ENCODE data around the gene GCC2.
"Not testable (repeated sequence)": the region's sequence is repeated elsewhere in the genome, so short reads cannot be mapped to it uniquely, and the experiment has no call there.

Gene GCC2

DNA sequence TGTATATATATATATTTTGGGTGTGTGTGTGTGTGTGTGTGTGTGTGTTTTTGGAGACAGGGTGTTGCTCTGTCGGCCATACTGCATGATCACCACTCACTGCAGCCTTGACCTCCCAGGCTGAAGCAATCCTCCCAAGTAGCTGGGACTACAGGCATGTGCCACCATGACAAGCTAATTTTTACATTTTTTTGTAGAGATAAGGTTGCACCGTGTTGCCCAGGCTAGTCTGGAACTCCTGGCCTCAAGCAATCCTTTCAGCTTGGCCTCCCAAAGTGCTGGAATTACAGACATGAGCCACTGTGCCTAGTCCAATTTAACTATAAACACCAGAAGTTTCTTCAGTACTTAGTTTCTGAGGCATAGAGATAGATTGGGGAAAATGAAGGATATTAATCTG, 103.6 kb downstream of the GCC2 start:
- H3K4ac ChIP-seq (ENCODE audit: low read depth, low read length), result no peak overlapping the region
- H3K4me1 ChIP-seq (ENCODE audit: control insufficient read depth, low read depth, low read length), result peaks cover 2% of the 10 kb centered on the region
- H4K5ac ChIP-seq (ENCODE audit: low read length), result no peak overlapping the region
- no peak overlapping the region for H3K18ac ChIP-seq (ENCODE audit: low read length)
- no peak overlapping the region for H3K4me3 ChIP-seq (ENCODE audit: low read length)
- H3K4me2 ChIP-seq (ENCODE audit: low read length), result no peak overlapping the region
- no peak overlapping the region for H3K9ac ChIP-seq (ENCODE audit: low read length)
- H2BK15ac ChIP-seq (replicated peaks; ENCODE audit: low read depth), result no peak overlapping the region
- H2BK5ac ChIP-seq (ENCODE audit: low read length), result no peak overlapping the region
- no peak overlapping the region for H4K8ac ChIP-seq (ENCODE audit: low read depth, low read length)
- no peaks in the 10 kb centered on the region for H3K27me3 ChIP-seq (ENCODE audit: insufficient read depth, low read length, poor library complexity)
- H3K36me3 ChIP-seq (ENCODE audit: control insufficient read depth, insufficient read depth, low read length), result no peaks in the 10 kb centered on the region
- no peak overlapping the region for H3K23ac ChIP-seq (ENCODE audit: low read length)
- no CpG with 5 or more reads among the region's 2 CpGs for WGBS (ENCODE audit: extremely low coverage, insufficient coverage, low lambda C conversion rate)
- peaks cover 15% of the 10 kb centered on the region for H3K79me1 ChIP-seq (ENCODE audit: low read length)
- H2AK5ac ChIP-seq (ENCODE audit: low read length), result no peak overlapping the region
- no peak for DNase-seq
- peaks cover 26% of the 10 kb centered on the region for H3K79me2 ChIP-seq (ENCODE audit: control insufficient read depth, insufficient read depth, low read length)
- H3K56ac ChIP-seq (ENCODE audit: low read length), result no peak overlapping the region
- H3K27ac ChIP-seq (ENCODE audit: low read depth, low read length), result no peak overlapping the region
- H2BK120ac ChIP-seq (ENCODE audit: low read depth, low read length), result no peak overlapping the region

DNA sequence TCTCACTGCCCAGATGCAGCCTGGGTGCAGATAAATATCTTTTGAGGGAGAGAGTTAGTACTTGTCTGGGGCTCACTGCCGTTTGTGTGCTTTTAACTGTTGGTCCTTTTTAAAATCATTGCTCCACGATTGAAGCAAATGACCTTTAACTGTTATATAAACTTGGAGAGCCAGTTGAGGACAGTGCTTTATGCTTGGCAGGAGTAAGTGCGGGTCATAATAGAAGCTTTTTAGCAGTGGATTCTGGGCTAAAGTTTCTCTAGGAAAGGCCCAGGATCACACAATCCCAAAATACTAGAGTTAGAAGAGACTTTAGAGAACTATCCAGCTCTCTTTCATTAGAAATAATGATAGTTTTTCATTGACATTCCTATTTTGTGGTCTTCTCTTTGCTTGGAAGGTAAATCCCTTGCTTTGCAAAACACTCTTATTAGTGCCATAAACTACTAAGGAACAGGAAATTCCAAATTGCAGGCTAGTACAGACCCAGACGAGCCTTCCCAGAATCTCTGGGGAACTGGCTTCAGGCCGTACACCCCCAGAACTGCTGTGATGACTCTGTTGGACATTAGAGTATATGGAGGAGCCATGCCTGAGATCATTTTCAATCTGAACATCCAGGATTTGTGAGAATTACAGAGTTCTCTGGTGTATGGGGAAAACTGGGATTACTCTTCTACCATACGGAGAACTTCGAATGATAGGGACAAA, 104.4 kb downstream of the GCC2 start:
- no CpG with 5 or more reads among the region's 7 CpGs for WGBS (ENCODE audit: extremely low coverage, insufficient coverage, low lambda C conversion rate)
- Histone ChIP-seq H3K56ac (ENCODE audit: low read length) (no peak overlapping the region), H3K79me1 (ENCODE audit: low read length) (peaks cover 15% of the 10 kb centered on the region), H3K27ac (ENCODE audit: low read depth, low read length) (no peak overlapping the region), H3K4me3 (ENCODE audit: low read length) (no peak overlapping the region), H2AK5ac (ENCODE audit: low read length) (no peak overlapping the region), H3K36me3 (ENCODE audit: control insufficient read depth, insufficient read depth, low read length) (no peaks in the 10 kb centered on the region), H2BK15ac (replicated peaks; ENCODE audit: low read depth) (no peak overlapping the region), H3K4me2 (ENCODE audit: low read length) (no peak overlapping the region), H3K9ac (ENCODE audit: low read length) (no peak overlapping the region), H3K27me3 (ENCODE audit: insufficient read depth, low read length, poor library complexity) (no peaks in the 10 kb centered on the region), H3K4me1 (ENCODE audit: control insufficient read depth, low read depth, low read length) (peaks cover 2% of the 10 kb centered on the region), H4K5ac (ENCODE audit: low read length) (no peak overlapping the region), H3K4ac (ENCODE audit: low read depth, low read length) (no peak overlapping the region), H3K79me2 (ENCODE audit: control insufficient read depth, insufficient read depth, low read length) (peaks cover 26% of the 10 kb centered on the region), H3K23ac (ENCODE audit: low read length) (no peak overlapping the region), H3K18ac (ENCODE audit: low read length) (no peak overlapping the region), H2BK120ac (ENCODE audit: low read depth, low read length) (no peak overlapping the region), H4K8ac (ENCODE audit: low read depth, low read length) (no peak overlapping the region), H2BK5ac (ENCODE audit: low read length) (no peak overlapping the region)
- DNase-seq, result no peak

- no peak for DNase-seq
- no peak overlapping the region for H2AK5ac ChIP-seq (ENCODE audit: low read length)
- H3K18ac ChIP-seq (ENCODE audit: low read length), result no peak overlapping the region
- H3K4me1 ChIP-seq (ENCODE audit: control insufficient read depth, low read depth, low read length), result peaks cover 2% of the 10 kb centered on the region
- no peak overlapping the region for H3K9ac ChIP-seq (ENCODE audit: low read length)
- H3K4me2 ChIP-seq (ENCODE audit: low read length), result no peak overlapping the region
- no peak overlapping the region for H3K4ac ChIP-seq (ENCODE audit: low read depth, low read length)
- H3K79me1 ChIP-seq (ENCODE audit: low read length), result peaks cover 13% of the 10 kb centered on the region
- H2BK15ac ChIP-seq (replicated peaks; ENCODE audit: low read depth), result no peak overlapping the region
- no peak overlapping the region for H3K27ac ChIP-seq (ENCODE audit: low read depth, low read length)
- no peaks in the 10 kb centered on the region for H3K27me3 ChIP-seq (ENCODE audit: insufficient read depth, low read length, poor library complexity)
- H4K5ac ChIP-seq (ENCODE audit: low read length), result no peak overlapping the region
- no peak overlapping the region for H2BK120ac ChIP-seq (ENCODE audit: low read depth, low read length)
- H3K23ac ChIP-seq (ENCODE audit: low read length), result no peak overlapping the region
- no CpG with 5 or more reads among the region's 5 CpGs for WGBS (ENCODE audit: extremely low coverage, insufficient coverage, low lambda C conversion rate)
- H3K79me2 ChIP-seq (ENCODE audit: control insufficient read depth, insufficient read depth, low read length), result peaks cover 23% of the 10 kb centered on the region
- no peaks in the 10 kb centered on the region for H3K36me3 ChIP-seq (ENCODE audit: control insufficient read depth, insufficient read depth, low read length)
- no peak overlapping the region for H3K56ac ChIP-seq (ENCODE audit: low read length)
- H2BK5ac ChIP-seq (ENCODE audit: low read length), result no peak overlapping the region
- H4K8ac ChIP-seq (ENCODE audit: low read depth, low read length), result no peak overlapping the region
- no peak overlapping the region for H3K4me3 ChIP-seq (ENCODE audit: low read length)
Measured at GRCh38 chr2:108554528-108554927, 105.5 kb downstream of the GCC2 start.

GRCh38 chr2:108555572-108555971, 106.6 kb downstream of the GCC2 start:
- H2BK15ac ChIP-seq (replicated peaks; ENCODE audit: low read depth), result no peak overlapping the region
- H2BK5ac ChIP-seq (ENCODE audit: low read length), result no peak overlapping the region
- H3K27me3 ChIP-seq (ENCODE audit: insufficient read depth, low read length, poor library complexity), result no peaks in the 10 kb centered on the region
- peaks cover 16% of the 10 kb centered on the region for H3K79me1 ChIP-seq (ENCODE audit: low read length)
- H3K18ac ChIP-seq (ENCODE audit: low read length), result no peak overlapping the region
- H4K8ac ChIP-seq (ENCODE audit: low read depth, low read length), result no peak overlapping the region
- H3K27ac ChIP-seq (ENCODE audit: low read depth, low read length), result no peak overlapping the region
- no peak overlapping the region for H3K4ac ChIP-seq (ENCODE audit: low read depth, low read length)
- H2AK5ac ChIP-seq (ENCODE audit: low read length), result no peak overlapping the region
- no peak overlapping the region for H3K23ac ChIP-seq (ENCODE audit: low read length)
- no CpG with 5 or more reads among the region's 2 CpGs for WGBS (ENCODE audit: extremely low coverage, insufficient coverage, low lambda C conversion rate)
- no peaks in the 10 kb centered on the region for H3K36me3 ChIP-seq (ENCODE audit: control insufficient read depth, insufficient read depth, low read length)
- H3K79me2 ChIP-seq (ENCODE audit: control insufficient read depth, insufficient read depth, low read length), result peaks cover 27% of the 10 kb centered on the region
- no peak overlapping the region for H3K4me2 ChIP-seq (ENCODE audit: low read length)
- no peak overlapping the region for H3K9ac ChIP-seq (ENCODE audit: low read length)
- no peak overlapping the region for H2BK120ac ChIP-seq (ENCODE audit: low read depth, low read length)
- no peak for DNase-seq
- no peak overlapping the region for H3K4me3 ChIP-seq (ENCODE audit: low read length)
- peaks cover 5% of the 10 kb centered on the region for H3K4me1 ChIP-seq (ENCODE audit: control insufficient read depth, low read depth, low read length)
- no peak overlapping the region for H3K56ac ChIP-seq (ENCODE audit: low read length)
- H4K5ac ChIP-seq (ENCODE audit: low read length), result no peak overlapping the region

- not testable (repeated sequence) for H3K4me2 ChIP-seq (ENCODE audit: low read length); H2BK120ac ChIP-seq (ENCODE audit: low read depth, low read length); H4K5ac ChIP-seq (ENCODE audit: low read length); H3K18ac ChIP-seq (ENCODE audit: low read length); H3K4ac ChIP-seq (ENCODE audit: low read depth, low read length); H2AK5ac ChIP-seq (ENCODE audit: low read length); H4K8ac ChIP-seq (ENCODE audit: low read depth, low read length); H3K56ac ChIP-seq (ENCODE audit: low read length); H3K9ac ChIP-seq (ENCODE audit: low read length); H3K27ac ChIP-seq (ENCODE audit: low read depth, low read length); H2BK5ac ChIP-seq (ENCODE audit: low read length); H2BK15ac ChIP-seq (replicated peaks; ENCODE audit: low read depth); H3K23ac ChIP-seq (ENCODE audit: low read length); H3K4me1 ChIP-seq (ENCODE audit: control insufficient read depth, low read depth, low read length); H3K4me3 ChIP-seq (ENCODE audit: low read length); H3K27me3 ChIP-seq (ENCODE audit: insufficient read depth, low read length, poor library complexity); H3K36me3 ChIP-seq (ENCODE audit: control insufficient read depth, insufficient read depth, low read length)
- peak; percentile 78 for DNase-seq
- WGBS (ENCODE audit: extremely low coverage, insufficient coverage, low lambda C conversion rate), result no CpG with 5 or more reads among the region's 2 CpGs
- peaks cover 26% of the 10 kb centered on the region for H3K79me2 ChIP-seq (ENCODE audit: control insufficient read depth, insufficient read depth, low read length)
- peaks cover 16% of the 10 kb centered on the region for H3K79me1 ChIP-seq (ENCODE audit: low read length)
Measured at GRCh38 chr2:108556581-108556980, 107.6 kb downstream of the GCC2 start.

Measured in mesendoderm (in vitro differentiated cells).